RWPE2 (cell line): ENCODE data around the gene CENPQ.

ENCODE experiments used
- ATAC-seq: fragments of 200-7000 bp; cut with Tn5 transposase; 3 replicates; pipeline ENCODE4 v1.9.1; 2021; ENCODE audit warnings: low read depth
- DNase-seq: peaks from one replicate; pipeline ENCODE4 v3.0.0-alpha.2; 2020; ENCODE audit warnings: low spot score
- H3K27ac ChIP-seq: fragments of 450-650 bp; 2 replicates; pipeline ENCODE4 v1.5.1; 2017; ENCODE audit warnings: mild to moderate bottlenecking; ENCODE audit not compliant: poor library complexity, severe bottlenecking
- H3K27me3 ChIP-seq: fragments of 250-450 bp; sonication (Bioruptor Pico); 2 replicates; pipeline ENCODE4 v1.5.1; 2021; ENCODE audit warnings: mild to moderate bottlenecking, moderate library complexity; ENCODE audit not compliant: insufficient read depth, poor library complexity, severe bottlenecking
- H3K36me3 ChIP-seq: fragments of 250-450 bp; sonication (Bioruptor Pico); 2 replicates; pipeline ENCODE4 v1.5.1; 2020; ENCODE audit warnings: low read depth, mild to moderate bottlenecking, moderate library complexity
- H3K4me1 ChIP-seq: fragments of 250-450 bp; sonication (Bioruptor Pico); 2 replicates; pipeline ENCODE4 v1.5.1; 2021; ENCODE audit warnings: mild to moderate bottlenecking, moderate library complexity; ENCODE audit not compliant: insufficient read depth, poor library complexity, severe bottlenecking
- H3K4me3 ChIP-seq: fragments of 250-450 bp; sonication (Bioruptor Pico); 2 replicates; pipeline ENCODE4 v1.5.1; 2021; ENCODE audit warnings: mild to moderate bottlenecking, moderate library complexity; ENCODE audit not compliant: severe bottlenecking
- H3K9me3 ChIP-seq: fragments of 250-450 bp; sonication (Bioruptor Pico); 2 replicates; pipeline ENCODE4 v1.5.1; 2021; ENCODE audit warnings: mild to moderate bottlenecking, moderate library complexity; ENCODE audit not compliant: severe bottlenecking
- TF ChIP-seq, protein P1 (sequence below): fragments of 450-650 bp; IDR thresholded peaks from one replicate; pipeline ENCODE4 v1.5.1; 2017; ENCODE audit warnings: mild to moderate bottlenecking, moderate library complexity; ENCODE audit not compliant: poor library complexity, severe bottlenecking

Gene CENPQ

GRCh38 chr6:49527320-49527719 is 64.2 kb downstream of the CENPQ start:
- no peak overlapping the region for H3K27ac ChIP-seq
- no peak for ATAC-seq

GRCh38 chr6:49528571-49528970 is 65.4 kb downstream of the CENPQ start:
- H3K4me3 ChIP-seq: no peak overlapping the region
- no peaks in the 10 kb centered on the region for H3K36me3 ChIP-seq
- TF ChIP-seq, protein P1, sequence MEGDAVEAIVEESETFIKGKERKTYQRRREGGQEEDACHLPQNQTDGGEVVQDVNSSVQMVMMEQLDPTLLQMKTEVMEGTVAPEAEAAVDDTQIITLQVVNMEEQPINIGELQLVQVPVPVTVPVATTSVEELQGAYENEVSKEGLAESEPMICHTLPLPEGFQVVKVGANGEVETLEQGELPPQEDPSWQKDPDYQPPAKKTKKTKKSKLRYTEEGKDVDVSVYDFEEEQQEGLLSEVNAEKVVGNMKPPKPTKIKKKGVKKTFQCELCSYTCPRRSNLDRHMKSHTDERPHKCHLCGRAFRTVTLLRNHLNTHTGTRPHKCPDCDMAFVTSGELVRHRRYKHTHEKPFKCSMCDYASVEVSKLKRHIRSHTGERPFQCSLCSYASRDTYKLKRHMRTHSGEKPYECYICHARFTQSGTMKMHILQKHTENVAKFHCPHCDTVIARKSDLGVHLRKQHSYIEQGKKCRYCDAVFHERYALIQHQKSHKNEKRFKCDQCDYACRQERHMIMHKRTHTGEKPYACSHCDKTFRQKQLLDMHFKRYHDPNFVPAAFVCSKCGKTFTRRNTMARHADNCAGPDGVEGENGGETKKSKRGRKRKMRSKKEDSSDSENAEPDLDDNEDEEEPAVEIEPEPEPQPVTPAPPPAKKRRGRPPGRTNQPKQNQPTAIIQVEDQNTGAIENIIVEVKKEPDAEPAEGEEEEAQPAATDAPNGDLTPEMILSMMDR: no peak
- H3K27me3 ChIP-seq: no peaks in the 10 kb centered on the region
- H3K9me3 ChIP-seq: no peaks in the 10 kb centered on the region
- H3K4me1 ChIP-seq: no peaks in the 10 kb centered on the region
- DNase-seq (no peak), ATAC-seq (no peak)
- no peak overlapping the region for H3K27ac ChIP-seq

More at GRCh38 chr6:49527320-49527719, 64.2 kb downstream of the CENPQ start:
- no peaks in the 10 kb centered on the region for H3K36me3 ChIP-seq
- no peaks in the 10 kb centered on the region for H3K4me1 ChIP-seq
- no peaks in the 10 kb centered on the region for H3K27me3 ChIP-seq
- TF ChIP-seq, protein P1: no peak
- no peak for DNase-seq
- no peaks in the 10 kb centered on the region for H3K9me3 ChIP-seq
- H3K4me3 ChIP-seq: no peak overlapping the region

- TF ChIP-seq, protein P1: no peak
Measured at GRCh38 chr6:49530141-49530776, 67.1 kb downstream of the CENPQ start.

DNA sequence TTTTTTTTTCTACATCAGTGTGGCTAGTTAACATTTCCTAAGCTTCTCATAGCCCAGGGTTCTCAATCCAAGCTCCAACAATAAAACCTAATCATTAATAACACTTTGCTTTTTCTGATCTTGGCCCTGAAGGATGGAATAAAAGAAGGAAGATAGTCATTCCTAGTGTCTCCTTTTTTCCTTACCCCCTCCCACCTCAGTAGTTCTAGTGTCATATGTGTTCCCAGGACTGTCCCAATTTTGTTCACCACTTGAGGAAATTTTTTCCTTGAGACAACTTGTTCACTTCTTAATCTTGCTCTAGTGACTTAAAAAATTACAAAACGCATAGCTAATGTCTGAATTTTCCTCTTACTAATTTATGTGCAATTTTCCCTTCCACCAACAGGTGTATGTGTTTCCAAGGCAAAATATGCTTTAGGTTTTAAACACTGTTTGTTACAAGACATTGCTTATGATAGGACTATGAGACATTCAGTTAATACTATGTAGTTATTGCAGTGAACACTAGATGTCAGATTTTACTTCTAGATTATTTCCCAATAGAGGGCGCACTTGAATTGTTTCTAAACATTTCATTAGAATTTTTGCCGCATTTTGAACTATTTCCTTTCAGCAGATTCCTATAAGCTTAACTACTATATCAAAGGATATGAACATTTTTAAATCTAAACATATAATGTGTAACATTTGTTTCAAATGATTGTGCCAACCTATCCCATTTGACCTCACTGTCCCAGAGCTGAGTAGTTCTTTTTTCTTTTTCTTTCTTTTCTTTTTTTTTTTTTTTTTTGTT is 68.8 kb downstream of the CENPQ start:
- H3K4me1 ChIP-seq: peaks cover 3% of the 10 kb centered on the region
- H3K27ac ChIP-seq: no peak overlapping the region
- ATAC-seq (peak; percentile 97), DNase-seq (no peak)
- TF ChIP-seq, protein P1: peak; percentile 98
- H3K27me3 ChIP-seq: no peaks in the 10 kb centered on the region
- no peak overlapping the region for H3K4me3 ChIP-seq
- no peaks in the 10 kb centered on the region for H3K36me3 ChIP-seq
- H3K9me3 ChIP-seq: no peaks in the 10 kb centered on the region

More at GRCh38 chr6:49530141-49530776, 67.1 kb downstream of the CENPQ start:
- ATAC-seq: peak; percentile 35; the same call in 1 of the 3 replicates
- H3K27ac ChIP-seq: no peak overlapping the region
- no peaks in the 10 kb centered on the region for H3K4me1 ChIP-seq
- no peaks in the 10 kb centered on the region for H3K27me3 ChIP-seq
- no peak for DNase-seq
- H3K4me3 ChIP-seq: no peak overlapping the region
- no peaks in the 10 kb centered on the region for H3K36me3 ChIP-seq
- H3K9me3 ChIP-seq: no peaks in the 10 kb centered on the region

- TF ChIP-seq, protein P1: no peak
- DNase-seq (no peak), ATAC-seq (no peak)
- H3K4me3 ChIP-seq: no peak overlapping the region
- peaks cover 11% of the 10 kb centered on the region for H3K4me1 ChIP-seq
- H3K27ac ChIP-seq: no peak overlapping the region
- no peaks in the 10 kb centered on the region for H3K27me3 ChIP-seq
- H3K9me3 ChIP-seq: no peaks in the 10 kb centered on the region
- H3K36me3 ChIP-seq: no peaks in the 10 kb centered on the region
Measured at GRCh38 chr6:49535795-49536194, 72.6 kb downstream of the CENPQ start.
